GM21723 (cell line): Measurements from ENCODE around the gene FASTK.

ENCODE experiments used
- ATAC-seq: cut with Tn5 transposase; IDR thresholded peaks from one replicate; pipeline ENCODE4 v1.9.1; 2021; ENCODE audit warnings: mild to moderate bottlenecking, moderate library complexity; ENCODE audit not compliant: unreplicated experiment

FASTK gene

DNA sequence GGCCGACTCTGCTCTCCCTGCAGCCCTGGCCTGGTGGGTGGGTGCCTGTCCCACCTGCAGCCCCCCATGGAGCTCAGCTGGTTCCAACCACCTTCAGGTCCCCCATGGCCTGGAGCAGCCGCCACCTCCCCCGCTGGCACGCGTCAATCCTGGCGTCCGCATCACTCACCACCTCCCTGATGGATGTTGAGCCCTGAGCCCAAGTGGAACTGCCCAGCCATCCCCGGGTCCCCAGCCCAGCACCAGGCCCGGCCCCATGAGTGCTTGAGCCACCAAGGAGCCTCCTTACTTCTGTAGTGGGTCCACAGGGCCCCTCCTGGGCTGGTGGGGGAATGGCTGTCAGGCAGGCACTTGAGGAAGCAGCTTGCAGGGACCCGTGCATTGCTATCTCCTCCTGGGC, 20.3 kb upstream of the FASTK start:
- ATAC-seq: no peak

DNA sequence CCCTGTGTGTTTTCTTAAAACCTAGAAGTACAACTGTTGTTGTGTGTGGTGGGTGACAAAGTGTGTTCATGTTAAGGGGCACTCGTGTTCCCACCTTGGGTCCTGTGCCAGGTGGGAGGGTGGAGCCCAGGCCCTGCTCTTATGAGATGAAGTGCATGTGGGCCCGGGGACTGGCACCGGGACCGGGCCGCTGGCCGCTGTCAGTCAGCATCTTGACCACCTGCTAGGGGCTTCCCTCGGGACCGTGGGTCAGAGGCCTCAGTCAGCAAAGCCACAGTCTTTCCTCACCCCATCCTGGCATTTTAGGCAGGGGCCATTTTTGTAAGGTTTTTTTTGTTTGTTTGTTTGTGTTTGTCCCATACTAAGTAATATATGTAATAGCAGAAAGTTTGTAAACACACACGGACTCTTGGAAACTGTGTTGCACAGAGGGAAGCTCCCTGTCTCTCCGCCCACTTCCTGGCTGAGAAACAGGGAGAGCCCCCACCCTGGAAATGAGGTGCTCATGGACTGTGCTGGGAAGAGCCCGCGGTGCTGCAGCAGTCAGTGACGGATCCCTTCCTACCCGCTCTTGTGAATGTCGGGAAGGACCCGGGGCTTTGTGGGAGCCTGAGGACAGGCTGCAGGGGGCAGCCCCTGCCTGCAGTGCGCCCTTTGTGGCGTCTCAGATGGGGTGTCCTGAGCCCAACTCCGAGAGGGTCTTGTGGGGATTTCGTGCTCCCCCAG, 19.0 kb upstream of the FASTK start:
- no peak for ATAC-seq

DNA sequence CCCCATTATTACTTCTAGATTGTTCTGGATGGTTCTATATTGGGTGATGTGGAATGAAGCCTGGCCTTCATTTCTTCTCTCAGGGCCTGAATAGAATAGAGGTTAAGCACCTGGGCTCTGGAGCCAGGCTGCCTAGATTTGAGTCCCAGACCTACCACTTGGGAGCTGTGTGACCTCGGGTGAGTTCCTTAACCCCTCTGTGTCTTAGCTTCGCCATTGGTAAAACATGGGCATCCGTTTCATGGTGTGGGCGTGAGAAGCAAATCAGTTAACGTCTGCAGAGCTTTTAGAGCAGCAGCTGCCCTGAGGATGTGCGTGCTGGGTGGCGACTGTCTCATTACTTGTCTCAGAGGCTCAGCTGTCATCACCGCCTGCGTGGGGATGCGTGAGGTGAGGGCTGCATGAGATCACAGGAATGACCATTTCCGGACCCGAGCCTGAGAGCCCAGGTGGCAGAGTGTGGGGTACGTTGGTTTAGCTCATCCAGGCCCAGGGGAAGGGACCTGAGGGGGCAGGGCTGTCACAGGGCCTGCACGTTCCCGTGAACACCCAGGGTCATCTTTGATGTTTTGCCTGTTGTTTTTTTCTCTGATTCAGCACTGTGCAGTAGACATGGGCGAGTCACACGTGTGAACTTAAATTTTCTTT, 15.3 kb upstream of the FASTK start:
- ATAC-seq: no peak

DNA sequence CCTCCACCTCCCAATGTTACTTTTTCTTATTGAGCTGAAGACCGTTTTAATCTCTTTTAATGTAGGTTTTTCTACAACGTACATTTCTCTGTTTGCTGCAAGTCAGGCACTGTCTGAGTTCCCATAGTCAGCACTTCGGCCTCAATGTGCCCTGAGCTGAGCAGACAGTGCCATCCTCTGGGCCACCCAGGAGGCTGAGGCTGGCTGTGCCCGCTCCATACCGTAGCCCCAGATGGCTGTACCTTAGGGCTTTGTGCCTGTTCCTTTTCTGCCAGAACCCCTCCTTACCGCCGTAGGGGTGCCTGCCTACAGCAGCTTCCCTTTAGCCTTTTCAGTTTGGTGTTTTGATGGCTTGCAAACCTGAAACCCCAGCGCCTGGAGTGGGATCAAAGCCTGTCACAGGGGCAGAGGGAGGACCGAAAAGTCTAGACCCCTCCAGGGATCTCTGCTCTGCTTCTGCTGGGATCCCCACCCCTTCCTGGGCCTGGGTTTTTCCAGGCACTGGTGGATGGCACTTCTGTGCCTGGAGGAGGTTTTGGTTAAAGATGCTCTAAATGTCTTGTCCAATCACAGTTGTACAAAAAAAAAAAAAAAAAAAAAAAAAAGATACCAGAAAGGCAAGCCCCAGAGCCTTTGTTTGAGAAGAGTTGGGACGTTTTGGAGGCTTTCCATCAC, 14.7 kb upstream of the FASTK start:
- ATAC-seq: no peak

DNA sequence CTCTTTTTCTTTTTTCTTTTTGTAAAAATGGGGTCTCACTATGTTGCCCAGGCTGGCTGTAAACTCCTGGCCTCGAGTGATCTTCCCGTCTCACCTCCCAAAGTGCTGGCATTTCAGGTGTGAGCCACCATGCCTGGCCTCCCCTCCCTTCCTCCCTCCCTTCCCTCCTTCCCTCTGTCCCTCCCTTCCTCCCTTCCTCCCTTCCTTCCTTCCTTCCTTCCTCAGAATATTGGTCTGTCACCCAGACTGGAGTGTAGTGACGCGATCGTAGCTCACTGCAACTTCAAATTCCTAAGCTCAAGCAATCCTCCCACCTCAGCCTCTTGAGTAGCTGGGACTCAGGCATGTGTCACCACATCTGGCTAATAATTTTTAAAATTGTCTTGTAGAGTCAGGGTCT, 14.1 kb upstream of the FASTK start:
- no peak for ATAC-seq

DNA sequence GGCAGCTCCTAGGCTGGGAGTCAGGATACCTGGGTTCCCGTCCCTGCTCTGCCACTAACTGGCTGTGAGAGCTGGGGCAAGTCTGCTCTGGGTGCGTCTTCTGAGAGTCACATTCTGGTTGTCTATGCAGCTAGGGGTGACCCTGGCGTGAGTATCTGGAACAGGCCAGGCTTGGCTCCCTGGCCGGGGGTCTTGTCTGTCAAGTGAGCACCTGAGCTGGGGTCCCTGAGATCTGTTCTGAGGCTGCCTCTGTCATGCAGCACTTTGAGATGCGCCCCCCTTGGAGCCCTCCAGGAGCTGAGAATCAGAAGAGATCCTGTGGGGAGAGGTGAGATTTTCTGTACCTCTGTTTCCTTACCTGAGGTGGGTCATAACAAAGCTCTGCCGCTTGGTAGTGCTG, 13.1 kb upstream of the FASTK start:
- no peak for ATAC-seq

DNA sequence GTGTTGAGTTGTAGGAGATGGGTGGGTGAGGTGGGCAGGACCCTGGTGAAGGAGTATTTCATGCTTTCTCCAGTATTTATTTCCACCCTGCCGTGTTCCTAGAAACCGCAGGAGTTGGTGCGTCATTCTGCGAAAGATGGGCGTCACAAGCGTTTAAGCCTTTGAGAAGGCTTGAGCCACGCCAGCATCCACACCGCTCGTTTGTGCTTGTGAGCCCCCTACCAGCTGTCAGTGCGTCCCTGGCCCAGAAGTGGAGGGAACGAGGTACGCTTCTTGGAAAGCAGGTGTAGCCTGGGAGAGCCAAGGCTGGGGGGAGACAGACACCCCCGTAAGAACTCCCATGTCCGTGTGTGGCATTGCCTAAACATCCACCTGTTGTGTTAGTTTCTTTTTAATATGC, 11.4 kb upstream of the FASTK start:
- ATAC-seq: no peak

DNA sequence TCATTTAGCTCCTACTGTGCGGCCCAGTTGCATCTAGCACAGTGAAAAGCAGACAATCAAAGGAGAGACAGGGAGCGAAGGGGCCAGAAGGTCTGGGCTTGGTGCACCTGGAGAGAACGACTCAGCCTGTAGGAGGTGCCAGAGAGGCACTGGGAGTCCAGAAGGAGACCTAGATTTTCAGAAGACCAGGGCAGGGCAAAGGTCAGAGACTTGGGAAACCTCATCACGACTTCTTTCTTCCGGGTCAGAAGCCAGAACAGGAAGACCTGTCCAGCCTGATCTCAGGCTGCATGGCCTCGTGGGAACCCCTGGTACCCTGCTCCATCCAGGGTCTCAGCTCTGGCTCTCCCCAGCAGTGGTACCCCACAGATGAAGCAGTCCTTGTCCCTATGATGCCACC, 10.8 kb upstream of the FASTK start:
- no peak for ATAC-seq

DNA sequence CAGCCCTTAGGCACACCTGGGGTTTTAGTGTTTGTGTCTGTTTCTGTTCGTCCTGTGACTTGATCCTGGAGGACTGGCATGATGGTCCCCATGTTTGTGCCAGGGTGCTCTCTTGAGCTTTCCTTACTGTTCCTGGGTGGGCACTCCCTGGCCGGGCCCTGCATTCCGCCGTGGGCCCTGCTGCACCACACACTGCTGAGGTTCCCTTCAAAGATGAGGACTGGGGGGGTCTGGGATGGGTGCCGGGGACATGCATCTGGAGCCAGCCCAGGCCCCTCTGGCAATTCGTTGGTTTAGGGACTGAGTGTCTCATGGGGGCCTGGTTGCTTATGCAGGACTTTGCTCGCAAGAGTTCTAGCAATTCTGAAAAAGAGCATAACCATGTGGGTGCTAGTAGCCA, 10.4 kb upstream of the FASTK start:
- no peak for ATAC-seq

DNA sequence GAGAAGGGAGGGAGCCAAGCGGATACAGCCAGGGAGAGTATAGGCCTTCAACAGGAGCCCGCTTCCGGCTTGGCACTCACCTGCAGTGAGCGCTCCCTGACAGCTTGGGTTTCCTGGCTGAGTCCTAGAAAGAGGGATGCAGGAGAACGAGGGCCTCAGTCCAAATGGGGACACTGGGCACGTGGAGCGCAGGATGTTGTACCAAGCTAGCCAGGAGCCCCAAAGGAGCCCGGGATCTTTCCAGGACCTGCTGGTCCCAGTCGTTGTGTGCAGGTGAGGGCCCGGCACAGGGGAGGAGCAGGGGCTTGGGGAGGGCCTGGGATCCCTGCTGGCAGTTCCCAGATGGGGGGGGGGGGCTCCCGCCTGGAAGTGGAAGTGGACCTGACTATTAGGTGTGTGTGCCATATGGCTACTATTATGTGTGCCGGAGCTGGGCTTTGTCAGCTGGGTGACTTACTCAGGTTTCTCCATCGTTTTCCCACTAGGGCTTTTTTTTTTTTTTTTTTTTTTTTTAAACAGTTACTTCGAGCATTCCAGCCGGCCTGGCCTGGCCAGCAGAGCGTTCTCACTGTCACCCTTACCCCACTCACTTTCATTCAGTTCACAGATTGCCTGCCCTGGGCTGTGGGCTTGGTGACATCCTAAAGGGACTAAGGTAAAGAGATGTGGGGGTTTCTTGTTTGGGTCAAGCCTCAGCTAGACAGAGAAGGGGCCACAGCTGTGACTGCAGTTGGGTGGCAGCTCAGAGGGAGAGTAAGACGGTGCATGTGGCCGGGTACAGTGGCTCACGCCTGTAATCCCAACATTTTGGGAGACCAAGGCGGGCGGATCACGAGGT, 9.5 kb upstream of the FASTK start:
- no peak for ATAC-seq

DNA sequence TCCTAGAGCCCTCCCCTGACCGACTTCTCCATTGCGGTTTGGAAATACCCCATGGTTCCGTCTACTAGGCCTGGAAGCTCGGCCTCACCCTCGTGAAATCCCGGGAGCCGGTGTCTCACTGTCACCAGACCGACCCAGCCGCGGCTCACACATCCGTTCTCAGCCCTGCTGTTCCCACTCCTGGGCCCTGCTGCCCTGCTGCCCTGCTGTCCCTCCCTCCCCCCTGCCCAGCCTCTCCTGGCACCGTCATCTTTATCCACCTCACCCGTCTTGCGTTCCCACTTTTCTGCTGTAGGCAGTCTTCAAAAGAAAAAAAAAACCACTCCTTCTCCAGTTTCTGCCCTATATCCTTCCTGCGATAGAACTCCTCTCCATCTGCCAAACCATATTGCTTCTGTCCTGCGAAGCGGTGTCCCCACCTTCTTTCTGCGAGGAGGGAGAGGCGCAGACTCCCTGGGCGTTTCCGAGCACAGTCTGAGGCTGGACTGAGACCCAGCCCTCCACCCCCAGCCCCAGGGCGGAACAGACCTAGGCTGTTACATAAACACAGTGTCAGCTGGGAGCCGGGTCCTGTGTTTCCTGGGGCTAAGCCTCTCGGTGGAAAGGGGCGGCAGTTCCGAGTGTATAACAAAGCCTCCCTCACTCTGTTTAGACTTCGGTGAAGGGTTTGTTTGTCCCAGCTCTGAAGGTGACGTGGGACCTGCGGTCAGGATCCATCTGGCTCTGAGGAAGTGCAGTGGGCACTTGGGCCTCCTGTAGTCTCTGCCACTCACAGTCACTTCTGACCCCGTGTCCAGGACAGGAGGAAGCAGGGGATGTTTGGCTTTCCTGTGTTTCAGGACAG, 8.5 kb upstream of the FASTK start:
- no peak for ATAC-seq

DNA sequence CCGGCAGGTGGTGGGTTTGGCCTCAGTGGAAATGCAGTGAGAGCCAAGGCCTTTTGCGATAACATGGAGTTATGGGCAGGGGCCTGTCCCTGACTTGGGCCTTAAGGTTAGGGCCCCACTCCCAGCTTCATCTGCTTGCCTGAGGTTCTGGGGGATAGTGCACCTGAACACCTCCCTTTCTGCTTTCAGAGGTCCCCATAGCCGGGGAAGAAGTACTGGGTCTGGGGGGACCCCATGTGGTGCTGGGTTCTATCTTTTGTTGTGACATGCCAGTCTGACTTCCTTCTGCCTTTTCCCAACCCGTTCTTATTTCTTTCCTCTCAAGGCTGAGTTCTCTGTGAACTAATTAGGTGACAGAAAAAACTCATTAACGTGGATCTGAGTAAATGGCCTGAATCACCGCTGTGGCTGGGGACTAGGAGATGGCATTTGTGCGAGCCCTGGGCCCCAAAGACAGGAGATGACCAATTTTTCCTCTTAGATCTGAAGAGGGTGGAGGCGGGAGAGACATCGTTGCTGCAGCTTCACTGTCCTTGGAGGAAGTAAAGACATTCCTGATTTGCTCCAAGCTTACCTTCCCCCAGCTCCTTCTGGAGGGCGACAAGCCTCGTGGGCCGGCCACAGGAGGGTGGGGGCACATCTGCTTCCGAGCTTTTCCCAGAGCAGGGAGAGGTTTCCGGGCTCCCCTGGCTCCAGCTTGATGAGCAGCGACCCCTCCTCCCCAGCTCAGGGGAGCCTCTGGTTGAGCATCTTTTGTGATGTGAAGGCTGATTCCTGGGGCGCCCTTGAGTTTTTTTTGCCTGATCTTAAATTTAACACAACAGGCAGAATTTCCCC, 7.6 kb upstream of the FASTK start:
- ATAC-seq: no peak

DNA sequence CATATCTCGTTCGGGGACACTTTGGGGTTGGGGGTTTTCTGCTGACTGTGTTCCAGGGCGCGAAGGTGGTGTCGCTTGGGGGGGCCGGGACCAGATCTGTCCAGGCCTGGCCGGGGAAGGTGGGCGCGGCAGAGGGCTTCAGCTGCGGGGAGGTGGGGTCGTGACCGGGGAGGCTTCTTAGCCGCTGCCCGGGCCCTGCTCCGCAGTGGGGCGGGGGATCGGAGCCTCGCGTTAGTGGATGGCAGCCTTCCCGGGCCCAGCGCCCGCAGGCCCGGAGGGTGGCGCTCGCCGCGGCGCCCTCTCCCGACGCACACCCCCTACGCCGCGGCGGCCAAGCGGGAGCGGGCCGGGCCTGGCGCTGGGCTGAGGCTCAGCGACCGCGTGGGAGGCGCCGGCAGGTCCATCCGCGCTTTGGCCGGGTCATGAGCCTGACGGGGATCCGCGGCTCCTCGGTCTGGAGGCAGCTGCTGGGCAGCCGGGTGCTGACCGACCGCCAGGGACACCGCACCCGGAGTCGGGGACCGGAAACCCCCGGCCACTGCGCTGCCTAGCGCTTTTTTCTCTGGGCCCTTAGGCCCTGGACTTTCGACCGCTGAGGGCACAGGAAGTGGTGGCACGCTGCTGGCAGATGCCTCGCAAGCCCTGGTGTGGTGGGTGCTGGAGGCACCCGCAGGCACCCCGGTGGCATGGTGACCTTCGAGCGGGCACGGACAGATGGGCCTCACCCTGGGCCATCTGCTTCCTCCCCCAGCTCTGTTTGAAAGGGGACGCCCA, 6.8 kb upstream of the FASTK start:
- peak; percentile 34 for ATAC-seq

DNA sequence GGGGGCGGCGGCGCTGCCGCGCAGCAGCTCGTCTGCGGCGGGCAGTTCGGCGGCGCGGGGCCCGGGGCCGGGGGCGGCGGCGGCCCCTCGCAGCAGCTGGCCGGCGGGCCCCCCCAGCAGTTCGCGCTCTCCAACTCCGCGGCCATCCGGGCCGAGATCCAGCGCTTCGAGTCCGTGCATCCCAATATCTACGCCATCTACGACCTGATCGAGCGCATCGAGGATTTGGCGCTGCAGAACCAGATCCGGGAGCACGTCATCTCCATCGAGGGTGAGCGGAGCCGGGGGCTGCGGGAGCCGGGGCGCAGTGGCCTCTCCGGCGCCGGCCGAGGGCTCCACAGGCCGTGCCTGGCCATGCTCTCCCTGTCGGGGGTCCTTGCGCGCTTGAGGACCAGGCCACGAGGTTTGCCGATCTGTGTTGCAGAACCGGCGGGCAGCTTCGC, 6.2 kb upstream of the FASTK start:
- ATAC-seq: no peak

DNA sequence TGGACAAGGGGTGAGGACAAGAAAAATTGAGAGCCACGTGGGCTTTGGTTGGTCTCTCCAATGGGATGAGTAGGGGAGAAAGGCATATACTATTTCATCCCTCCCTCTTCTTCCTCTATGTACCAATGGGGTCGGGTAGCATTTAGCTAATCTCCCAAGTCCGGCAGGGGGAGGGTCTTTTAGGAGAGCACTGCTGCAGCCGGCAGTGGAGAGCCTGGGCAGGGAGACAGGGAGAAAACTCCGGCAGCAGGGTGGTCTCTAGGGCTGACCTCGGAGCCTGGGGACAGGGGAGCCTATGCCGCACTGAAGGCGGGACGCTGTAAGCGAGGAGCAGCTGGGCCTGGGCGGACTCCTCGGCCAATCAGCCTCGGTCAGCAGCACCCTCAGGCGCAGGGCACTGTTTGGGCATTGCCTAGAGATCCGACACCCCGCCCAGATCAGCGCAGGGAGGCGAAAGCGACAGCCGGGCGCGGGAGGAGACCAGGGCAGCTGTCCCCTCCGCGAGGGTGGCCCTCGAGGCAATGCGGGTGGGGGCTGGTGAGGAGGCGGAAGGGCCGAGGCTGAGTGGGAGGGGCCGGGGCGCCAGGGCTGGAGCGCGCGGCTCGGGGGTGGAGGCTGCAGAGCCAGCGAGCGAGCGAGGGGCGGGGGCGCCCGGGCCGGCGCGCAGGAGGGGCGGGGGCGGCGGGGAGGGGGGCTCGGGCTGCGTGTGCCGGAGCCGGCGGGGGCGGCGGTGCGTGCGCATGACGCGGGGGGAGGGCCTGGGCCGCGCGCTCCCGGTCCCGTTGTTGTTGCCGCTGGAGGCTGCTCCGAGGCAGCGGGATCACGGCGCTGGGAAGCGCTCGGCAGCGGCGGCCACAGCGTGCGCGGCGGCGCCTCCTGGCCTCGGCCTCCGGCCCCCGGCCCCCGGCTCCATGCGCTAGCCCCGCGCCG, 5.3 kb upstream of the FASTK start, which contains the start of gene AGAP3:
Gene AGAP3 (plus strand): TSS at position 785 of the 930 bp plus-strand sequence. CDS start 267 bp downstream, outside the sequence.
- ATAC-seq: peak; percentile 53

DNA sequence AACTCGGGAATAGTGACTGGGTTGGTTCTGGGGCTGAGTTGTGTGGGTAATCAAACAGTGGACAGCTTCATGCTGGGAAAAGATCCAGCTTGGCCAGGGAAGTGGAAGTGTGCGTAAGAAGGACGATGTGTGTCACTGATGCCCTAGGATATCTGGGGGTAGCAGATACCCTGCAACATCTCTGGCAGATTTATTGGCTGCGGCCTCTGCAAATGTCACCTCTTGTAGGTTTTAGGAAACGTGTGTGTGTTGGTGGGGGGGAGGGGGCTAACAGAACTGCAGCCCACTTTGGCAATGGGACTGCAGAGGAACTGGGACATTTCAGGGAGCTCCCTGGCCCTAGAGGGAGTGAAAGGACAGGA, 4.7 kb upstream of the FASTK start:
- no peak for ATAC-seq

DNA sequence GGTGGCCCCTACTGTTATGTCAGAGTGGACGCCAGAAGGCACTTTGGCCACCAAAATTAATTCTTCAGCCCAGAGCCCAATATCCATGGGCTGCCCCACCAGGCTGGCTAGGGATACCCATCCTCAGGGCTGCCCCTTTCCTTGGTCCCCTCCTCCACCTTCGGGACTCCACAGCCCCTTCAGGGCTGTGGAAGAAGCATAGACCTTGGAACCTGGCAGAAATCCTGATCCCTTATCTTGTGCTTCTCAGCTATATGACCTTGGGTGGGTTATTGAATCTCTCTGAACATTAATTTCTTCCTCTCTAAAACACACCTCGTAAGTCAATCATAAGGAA, 3.2 kb upstream of the FASTK start:
- ATAC-seq: no peak
